GM18519 (cell line): Measurements from ENCODE around the gene PRG2.
A peak's percentile ranks its signal among the peaks of the same experiment; 100 is the strongest.
"Not testable (repeated sequence)": the region's sequence is repeated elsewhere in the genome, so short reads cannot be mapped to it uniquely, and the experiment has no call there.

Experiments
- ATAC-seq: cut with Tn5 transposase; IDR thresholded peaks from one replicate; pipeline ENCODE4 v1.9.1; 2021; ENCODE audit warnings: mild to moderate bottlenecking, moderate library complexity; ENCODE audit not compliant: unreplicated experiment, low FRiP score

The PRG2 gene

DNA sequence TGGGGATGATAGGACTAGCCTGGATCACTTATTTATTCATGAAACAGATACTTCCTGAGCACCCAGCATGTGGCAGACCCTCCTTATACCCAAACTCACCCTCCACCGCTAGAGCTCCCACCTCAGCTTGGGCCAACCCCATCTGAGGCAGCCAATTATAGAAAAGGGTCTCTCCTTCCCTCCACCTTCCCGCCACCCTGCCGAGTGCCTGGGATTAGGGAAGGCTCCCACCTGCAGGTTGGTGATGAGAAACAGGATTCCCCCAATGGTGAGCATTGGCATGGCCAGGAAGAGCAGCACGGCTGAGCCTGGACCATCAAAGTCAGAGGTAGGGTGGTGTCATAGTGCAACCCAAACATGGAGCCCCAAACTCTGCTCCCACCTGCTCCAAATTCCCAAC is 30.6 kb upstream of the PRG2 start:
- no peak for ATAC-seq

DNA sequence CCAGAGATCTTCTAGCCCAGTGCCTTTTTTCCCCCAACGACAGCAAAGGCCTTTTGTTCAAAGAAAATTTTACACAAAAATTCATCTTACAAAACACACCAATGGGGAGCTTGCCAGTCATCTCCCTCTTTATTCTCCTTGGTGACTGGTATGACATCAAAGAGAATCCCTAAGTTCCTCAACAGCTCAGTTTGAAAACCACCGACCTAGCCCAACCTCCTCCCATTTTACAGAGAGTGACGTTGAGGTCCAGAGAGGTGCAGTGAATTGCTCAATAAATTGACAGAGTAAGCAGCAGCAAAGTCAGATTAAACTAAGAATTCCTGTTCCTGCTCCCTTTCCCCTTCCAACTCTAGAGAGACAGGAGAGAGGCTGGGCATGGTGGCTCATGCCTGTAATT is 28.7 kb upstream of the PRG2 start:
- no peak for ATAC-seq

DNA sequence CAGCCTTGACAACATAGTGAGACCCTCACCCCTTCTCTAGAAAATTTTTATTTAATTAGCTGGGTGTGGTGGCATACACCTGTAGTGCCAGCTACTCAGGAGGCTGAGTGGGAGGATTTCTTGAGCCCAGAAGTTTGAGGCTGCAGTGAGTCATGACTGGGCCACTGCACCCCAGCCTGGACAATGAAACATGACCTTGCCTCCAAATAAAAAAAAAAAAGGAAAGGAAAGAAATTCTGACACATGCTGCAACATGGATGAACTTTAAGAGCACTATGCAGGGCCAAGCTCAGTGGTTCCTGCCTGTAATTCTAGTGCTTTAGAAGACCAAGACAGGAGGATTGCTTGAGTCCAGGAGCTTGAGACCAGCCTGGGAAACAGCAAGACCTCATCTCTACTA is 27.7 kb upstream of the PRG2 start:
- no peak for ATAC-seq

DNA sequence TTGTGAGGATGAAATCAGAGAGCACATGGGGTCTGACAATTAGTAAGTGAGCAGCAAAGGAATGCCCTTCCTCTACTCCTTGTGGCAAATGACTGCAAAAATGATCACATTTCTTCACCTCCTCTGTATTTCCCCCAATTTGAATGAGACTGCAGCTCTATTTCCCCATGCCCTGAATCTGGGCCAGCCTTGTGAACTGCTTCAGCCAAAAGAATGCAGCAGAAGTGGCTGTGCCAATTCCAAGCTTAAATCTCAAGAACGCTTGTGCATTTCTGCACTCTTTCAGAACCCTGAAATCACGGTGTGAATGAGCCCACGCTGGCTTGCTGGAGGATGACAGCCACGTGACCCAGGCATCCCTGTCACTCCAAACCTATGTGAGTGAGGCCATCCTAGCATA is 26.6 kb upstream of the PRG2 start:
- ATAC-seq, result no peak

DNA sequence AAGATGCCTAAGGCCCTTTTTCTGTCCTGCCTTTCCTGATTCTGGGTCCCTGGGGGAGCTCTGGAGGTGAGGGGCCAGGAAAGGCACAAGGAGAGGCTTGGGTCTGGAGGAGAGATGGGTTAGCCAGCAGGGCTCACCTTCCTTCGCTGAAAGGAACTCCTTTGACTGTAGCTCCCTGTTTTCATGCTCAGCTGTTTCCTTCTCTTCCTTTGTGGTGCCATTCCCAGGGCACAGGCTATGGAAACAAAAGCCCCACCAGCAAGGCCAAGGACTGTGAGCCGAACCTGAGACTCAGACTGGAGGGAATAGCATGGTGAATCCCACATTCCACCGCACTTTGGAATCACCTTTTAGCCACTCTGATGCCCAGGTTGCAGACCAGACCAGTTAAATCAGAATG is 26.0 kb upstream of the PRG2 start:
- no peak for ATAC-seq

DNA sequence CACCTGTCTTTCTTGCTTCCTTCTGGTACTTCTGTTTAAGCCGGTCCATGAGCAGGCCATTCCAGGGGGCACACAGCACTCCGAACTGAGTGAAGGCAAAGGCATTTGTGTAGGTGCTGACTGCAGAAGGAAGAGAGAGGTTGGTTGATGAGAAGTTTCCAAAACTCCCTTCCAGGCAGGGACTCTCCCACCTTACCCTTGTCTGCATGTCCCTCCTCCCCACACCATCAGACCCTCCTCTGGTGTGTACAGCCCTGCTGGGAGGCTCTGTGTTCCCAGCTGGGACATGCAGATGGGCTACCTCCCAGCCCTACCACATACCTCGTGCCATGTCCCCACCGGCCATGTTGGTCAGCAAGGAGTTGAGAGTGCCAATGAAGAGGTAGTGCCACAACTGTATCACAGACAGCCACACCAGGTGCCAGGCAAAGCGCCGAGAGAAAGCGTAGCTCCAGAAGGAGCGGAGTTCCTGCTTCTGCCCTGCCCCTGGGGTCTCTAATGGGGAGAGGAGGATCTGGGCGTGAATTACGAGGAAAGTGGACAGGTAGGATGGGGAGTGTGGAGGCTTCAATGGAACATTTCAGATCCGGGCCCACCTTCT is 24.3 kb upstream of the PRG2 start:
- ATAC-seq, result no peak

DNA sequence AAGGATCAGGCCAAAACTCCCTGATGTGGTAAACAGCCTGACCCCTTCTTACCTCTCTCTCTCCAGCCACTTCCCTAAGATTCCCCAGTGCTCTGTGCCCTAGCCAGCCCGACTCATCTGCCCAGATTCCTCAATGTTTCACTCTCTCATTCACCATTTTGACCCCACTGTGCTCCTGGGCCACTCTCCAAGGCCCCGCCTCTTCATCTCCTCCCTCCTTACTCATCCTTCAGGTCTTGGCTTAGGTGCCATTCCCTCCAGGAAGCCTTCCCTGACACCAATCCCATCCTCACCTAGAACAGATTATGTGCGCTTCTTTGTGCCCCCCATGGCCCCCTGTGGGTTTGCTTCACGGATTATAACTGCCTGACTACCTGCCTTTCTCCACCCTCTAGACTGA is 23.2 kb upstream of the PRG2 start:
- no peak for ATAC-seq

DNA sequence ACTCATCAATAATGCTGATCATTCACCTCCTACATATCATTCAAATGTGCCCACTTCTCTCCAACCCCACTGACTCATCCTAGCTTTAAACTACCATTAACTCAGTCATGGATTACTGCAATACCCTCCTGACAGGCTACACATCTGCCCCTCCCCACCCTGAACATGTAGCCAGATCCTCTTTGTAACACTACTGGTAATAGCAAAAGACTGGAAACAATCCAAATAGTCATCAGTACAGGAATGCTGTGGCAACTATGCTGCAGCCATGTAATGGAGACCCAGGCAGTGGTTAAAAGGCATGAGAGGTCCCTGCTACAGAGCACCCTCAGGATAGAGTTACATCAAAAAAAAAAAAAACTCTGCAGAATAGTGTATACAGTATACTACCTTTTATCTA is 19.8 kb upstream of the PRG2 start:
- no peak for ATAC-seq

DNA sequence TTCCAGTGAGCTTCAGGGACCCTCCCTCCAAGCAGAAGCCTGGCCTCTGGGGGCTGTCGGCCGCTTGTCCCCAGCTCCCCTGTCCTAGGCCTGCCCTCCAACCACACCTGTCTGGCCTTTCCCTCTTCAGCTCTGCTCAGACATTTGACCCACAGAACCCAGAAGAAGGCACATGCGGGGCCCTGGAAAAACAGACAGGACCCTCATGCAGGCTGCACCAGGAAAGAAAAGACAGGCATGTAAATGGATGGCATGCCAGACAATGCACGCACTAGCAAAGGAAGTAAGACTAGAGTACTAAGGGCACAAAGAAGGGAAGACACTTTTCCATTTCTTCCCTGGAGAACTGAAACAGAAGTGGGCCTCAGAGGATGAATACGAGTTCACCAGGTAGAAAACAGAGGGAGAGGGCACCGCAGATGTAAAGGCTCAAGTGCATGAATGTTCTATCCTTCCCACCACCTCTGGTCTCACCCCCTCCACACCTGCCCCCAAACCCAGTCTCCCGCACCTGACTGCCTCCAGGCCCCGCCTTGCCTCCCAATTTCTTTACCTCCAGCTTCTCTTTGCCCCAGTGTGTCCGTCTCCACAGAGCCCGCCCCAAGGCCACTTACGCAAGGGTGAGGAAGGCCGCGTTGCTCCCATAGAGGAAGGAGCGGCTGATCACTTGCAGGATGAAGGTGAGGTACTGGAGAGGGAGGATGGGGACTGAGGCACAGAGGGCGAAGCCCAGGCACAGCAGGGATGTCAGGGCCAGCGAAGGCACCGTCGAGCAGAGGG is 19.1 kb upstream of the PRG2 start:
- ATAC-seq, result no peak

DNA sequence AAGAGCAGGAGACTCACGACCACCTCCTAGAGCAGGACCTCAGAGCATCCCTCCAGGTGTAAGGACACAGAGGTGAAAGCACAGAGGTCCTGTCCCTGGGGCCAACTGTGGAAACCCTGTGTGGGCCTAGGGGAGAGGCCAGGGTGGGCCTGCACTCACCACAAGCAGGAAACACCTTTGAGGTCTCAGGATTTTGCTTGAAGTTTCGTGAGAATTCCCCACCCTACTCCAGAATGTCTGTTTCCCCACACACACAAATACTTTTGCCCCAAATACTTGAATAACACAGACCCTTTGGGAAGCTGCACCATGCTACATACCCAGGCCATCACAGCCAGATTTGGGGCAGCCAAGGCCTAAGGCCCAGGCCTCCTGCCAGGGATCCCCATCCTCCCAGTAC is 18.3 kb upstream of the PRG2 start:
- ATAC-seq, result no peak

DNA sequence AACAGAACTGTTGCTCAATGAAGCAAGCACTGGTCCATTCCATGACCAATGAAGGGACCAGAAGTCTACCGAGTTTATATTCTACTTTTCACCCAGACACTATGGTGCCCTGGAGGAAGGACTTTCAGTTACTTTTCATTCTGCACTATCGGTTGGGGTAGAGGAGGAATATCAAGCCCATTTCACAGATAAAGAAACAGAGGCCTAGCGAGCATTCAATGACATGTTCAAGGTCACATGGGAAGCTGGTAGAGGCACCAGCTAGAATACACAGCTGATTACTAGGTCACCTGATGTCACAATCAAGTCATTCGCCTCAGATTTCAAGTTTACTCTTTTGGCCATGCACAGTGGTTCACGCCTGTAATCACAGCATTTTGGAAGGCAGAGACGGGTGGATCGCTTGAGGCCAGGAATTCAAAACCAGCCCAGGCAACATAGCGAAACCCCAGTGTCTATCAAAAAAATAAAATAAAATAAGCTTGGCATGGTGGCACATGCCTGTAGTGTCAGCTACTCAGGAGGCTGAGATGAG is 17.6 kb upstream of the PRG2 start:
- no peak for ATAC-seq

DNA sequence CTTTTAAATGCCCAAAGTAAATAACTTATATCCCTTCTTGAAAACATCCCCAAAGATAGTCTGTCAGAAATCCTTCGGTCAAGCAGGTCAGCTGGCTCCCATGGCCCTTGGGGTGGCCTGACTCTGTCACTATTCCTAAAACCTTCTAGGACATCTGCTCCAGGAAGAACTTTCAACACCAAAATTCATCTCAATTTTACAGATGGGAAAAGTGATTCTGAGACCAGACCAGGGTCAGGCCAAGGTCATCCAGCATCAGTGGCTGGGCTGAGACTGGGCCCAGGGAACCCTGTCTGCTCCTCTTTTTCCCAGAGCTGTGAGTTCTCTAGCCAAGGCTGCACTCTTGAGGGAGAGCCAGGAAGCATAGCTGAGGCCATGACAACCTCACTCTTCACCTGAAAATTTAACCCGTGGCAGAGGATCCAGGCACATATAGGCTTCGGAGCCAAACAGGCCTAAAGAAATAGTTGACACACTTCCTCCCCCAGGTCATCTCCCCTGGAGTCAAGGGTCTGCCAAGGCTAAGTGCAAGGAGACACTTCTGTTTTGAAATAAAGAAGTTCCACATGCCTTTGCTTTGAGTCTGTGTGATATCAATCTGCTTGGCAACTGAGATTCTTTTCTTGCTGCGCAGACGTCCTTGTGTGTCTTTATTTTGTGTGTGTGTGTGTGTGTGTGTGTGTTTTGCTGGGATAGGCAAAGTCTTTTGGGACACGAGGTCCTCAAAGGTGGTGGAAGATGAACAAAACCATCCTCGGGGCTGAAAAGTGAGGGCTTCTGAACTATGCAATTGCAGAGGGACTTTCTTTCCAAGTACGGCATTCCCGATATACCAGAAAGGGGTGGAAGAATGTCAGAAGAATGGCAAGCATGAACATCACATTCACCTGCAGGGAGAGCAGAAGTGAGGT is 16.8 kb upstream of the PRG2 start:
- no peak for ATAC-seq

DNA sequence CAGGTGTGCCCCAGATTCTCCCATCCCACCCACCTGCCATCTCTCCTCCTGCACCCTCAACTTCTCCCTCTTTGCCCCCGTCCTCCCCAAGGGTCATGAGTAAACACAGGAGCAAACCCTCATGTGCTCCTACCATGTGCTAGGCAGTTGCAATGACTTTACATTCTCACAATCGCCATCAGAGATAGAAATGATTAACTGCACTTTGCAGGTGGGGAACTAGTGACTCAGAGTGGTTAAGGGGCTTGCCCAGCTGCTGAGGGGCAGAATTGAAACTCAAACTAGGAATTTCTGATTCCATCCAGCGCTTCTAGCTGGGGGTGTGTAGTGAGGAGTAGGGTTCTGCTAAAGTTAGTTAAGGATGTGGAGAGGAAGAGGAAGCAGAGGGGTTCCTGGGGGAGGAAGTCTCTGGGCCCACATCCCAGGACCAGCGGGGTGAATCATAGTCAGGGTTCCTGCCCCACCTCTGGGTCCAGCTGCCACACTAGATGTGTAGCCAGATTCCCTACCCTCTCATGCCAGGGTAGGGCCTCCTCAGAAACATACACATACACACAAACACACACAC is 16.0 kb upstream of the PRG2 start:
- peak; percentile 40 for ATAC-seq

DNA sequence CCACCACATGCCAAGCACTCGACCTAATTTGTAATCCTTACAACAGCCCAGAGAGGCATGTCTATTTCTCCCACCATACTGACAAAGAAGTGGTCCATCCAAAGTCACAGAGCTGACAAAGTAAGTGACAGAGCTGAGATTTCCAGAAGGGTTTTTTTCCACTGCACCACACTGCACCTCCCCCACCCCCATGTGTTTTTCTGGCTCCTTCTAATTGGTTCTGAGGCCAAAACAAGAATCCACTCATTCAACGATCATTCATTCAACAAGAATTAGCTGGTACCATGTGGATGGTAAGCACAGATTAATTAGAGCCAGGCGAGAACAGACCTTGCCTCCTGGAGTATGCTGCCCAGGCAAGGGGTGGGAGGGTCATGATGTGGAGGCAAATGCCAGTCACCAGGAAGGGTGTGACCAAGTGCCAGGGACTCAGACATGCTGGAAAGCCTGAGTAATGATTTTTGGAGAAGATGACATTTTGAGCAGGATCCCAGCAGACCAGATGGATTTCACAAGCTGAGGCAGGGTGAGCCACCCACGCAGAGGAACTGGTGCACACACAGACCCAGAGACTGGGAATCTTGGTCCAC is 14.9 kb upstream of the PRG2 start:
- no peak for ATAC-seq

DNA sequence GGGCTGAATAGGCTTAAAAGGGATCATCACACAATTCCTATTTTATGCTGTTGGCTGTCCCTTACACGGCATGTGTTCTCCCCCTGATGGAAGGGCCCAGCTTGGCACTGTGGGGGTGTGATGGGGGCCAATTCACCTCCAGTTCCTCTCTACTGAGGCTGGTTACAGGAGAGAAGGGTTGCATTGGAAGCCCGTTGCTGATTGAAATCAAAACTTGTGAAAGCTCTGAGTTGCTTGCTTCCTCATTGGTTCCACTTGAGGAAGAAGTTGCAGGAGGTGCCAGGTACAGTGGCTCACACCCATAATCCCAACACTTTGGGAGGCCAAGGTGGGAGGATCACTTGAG is 13.3 kb upstream of the PRG2 start:
- no peak for ATAC-seq

DNA sequence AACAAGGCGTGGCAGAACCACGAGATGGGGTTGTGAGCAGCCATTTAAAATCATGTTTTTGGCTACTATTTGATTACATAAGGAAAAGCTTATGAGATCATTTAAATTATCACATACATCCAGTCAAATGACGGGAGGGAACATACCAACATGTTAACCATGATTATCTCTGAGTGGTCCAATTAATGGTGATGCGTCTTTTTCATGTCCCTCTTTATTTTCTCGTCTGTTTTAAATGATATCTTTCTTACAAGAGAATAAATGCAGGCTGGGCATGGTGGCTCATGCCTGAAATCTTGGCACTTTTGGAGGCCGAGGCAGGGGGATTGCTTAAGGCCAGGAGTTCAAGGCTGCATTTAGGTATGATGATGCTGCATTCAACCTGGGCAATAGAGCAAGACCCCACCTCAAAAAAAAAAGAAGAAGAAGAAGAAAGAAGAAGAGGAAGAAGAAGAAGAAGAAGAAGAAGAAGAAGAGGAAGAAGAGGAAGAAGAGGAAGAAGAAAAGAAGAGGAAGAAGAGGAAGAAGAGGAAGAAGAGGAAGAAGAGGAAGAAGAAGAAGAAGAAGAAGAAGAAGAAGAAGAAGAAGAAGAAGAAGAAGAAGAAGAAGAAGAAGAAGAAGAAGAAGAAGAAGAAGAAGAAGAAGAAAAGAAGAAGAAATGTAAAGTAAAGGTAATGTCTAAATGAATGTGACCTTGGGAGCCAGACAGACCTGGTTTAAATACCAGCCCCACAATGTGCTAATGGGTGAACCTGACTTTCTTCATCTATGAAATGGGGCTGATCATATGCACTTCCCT is 12.8 kb upstream of the PRG2 start:
- ATAC-seq, result not testable (repeated sequence)

DNA sequence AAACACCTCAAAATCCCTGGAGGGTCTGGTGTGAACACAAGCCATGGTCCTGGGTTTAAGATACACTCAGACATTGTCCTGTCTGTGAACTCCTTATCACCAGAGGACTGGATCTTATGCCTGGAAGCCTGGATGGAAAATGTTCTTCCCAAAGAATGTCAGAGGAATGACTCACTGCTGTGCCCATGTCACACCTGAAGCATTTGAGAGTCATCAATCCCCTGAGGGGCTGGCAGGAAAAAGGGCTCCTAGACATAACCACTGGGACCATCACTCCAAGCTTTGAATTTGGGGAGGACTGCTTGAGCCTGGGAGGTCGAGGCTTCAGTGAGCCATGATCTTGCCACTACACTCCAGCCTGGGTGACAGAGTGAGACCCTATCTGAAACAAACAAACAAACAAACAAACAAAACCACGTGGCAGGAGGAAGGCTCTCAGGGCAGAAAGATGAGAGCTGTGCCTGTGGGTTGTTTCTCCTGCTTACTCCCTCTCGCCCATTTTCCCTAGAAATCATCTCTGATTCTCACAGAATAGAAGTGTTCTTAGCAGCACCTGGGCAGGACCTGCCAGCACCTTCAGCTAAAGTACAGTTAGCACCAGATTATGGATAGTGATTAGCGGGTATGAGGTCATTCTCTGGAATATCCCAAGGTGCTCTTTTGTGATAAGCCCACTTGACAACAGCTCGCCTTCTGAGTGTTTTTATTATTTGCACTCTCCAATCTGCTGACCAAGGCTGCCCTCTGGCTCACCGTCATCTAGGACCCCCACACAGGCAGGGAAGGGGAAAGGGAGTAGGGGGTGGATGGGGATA is 11.9 kb upstream of the PRG2 start:
- no peak for ATAC-seq

DNA sequence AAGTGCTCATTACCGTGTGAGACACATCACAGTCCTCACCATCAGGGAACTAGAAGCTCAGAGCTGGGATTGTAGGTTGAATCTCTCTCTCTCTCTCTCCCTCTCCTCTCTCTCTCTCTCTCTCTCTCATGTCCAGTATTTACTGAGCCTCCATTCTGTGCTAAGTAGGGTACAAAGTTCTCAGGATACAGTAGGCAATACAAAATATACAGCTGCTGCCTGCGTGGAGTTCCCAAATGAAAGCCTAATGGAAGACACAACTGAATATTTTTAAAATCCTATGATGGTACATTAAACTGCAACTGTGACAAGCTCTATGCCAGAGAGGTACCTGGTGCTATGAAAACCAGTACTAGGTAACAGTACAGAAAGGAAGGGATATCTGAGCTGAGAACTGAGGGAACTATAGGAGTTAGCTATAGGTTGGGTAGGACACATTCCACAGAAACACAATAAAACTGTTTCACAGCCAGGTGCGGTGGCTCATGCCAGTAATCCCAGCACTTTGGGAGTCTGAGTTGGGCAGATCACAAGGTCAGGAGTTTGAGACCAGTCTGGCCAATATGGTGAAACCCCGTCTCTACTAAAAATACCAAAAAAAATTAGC is 9.6 kb upstream of the PRG2 start:
- ATAC-seq, result no peak

DNA sequence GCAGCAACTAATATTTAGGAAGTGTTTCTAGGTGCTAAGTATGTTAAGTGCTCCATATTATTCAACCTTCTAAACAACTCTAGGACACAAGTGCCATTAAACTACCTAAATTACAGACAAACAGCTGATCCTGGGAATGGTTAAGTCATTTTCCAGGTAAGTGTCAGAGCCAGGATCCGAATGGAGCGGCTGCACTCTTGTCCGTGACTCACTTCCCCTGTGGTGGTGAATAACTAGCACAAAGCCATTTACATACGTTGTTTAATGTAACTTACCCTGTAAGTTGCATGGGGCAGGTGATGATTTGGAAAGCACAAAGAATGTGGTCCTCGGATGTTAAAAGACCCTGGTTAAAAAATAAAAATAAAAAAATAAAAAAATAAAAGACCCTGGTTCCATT is 8.8 kb upstream of the PRG2 start:
- no peak for ATAC-seq
